ENCODE data around the gene ACSS3.
A peak's percentile ranks its signal among the peaks of the same experiment; 100 is the strongest.
"Not testable (repeated sequence)": the region's sequence is repeated elsewhere in the genome, so short reads cannot be mapped to it uniquely, and the experiment has no call there.

Gene ACSS3

GRCh38 chr12:81167694-81168093 is 89.8 kb downstream of the ACSS3 start:
- peak; percentile 2 for DNase-seq (ENCODE audit: low read depth)

- no peak for DNase-seq (ENCODE audit: low read depth)
Measured at GRCh38 chr12:81168445-81168844, 90.6 kb downstream of the ACSS3 start.

GRCh38 chr12:81170072-81170471 is 92.2 kb downstream of the ACSS3 start:
- DNase-seq (ENCODE audit: low read depth): no peak

- DNase-seq (ENCODE audit: low read depth): no peak
Measured at GRCh38 chr12:81172851-81173250, 95.0 kb downstream of the ACSS3 start.

GRCh38 chr12:81174664-81175063 is 96.8 kb downstream of the ACSS3 start:
- DNase-seq (ENCODE audit: low read depth): no peak

GRCh38 chr12:81176796-81177195 is 98.9 kb downstream of the ACSS3 start:
- DNase-seq (ENCODE audit: low read depth): no peak

- no peak for DNase-seq (ENCODE audit: low read depth)
Measured at GRCh38 chr12:81181691-81182090, 103.8 kb downstream of the ACSS3 start.

GRCh38 chr12:81187686-81188085 is 109.8 kb downstream of the ACSS3 start:
- DNase-seq (ENCODE audit: low read depth): no peak

- no peak for DNase-seq (ENCODE audit: low read depth)
Measured at GRCh38 chr12:81196595-81196994, 118.7 kb downstream of the ACSS3 start.

GRCh38 chr12:81200561-81200960 is 122.7 kb downstream of the ACSS3 start:
- DNase-seq (ENCODE audit: low read depth): not testable (repeated sequence)

GRCh38 chr12:81203671-81204204 is 125.9 kb downstream of the ACSS3 start:
- no peak for DNase-seq (ENCODE audit: low read depth)

- no peak for DNase-seq (ENCODE audit: low read depth)
Measured at GRCh38 chr12:81205416-81205815, 127.5 kb downstream of the ACSS3 start.

- DNase-seq (ENCODE audit: low read depth): no peak
Measured at GRCh38 chr12:81206429-81206828, 128.6 kb downstream of the ACSS3 start.

- DNase-seq (ENCODE audit: low read depth): no peak
Measured at GRCh38 chr12:81207173-81207572, 129.3 kb downstream of the ACSS3 start.

GRCh38 chr12:81207664-81208063 is 129.8 kb downstream of the ACSS3 start:
- no peak for DNase-seq (ENCODE audit: low read depth)

GRCh38 chr12:81208187-81208911 is 130.5 kb downstream of the ACSS3 start:
- DNase-seq (ENCODE audit: low read depth): no peak

GRCh38 chr12:81209012-81209411 is 131.1 kb downstream of the ACSS3 start:
- DNase-seq (ENCODE audit: low read depth): no peak

- peak; percentile 32 for DNase-seq (ENCODE audit: low read depth)
Measured at GRCh38 chr12:81209772-81210225, 131.9 kb downstream of the ACSS3 start.

- no peak for DNase-seq (ENCODE audit: low read depth)
Measured at GRCh38 chr12:81211306-81211705, 133.4 kb downstream of the ACSS3 start.

GRCh38 chr12:81212996-81213696 is 135.3 kb downstream of the ACSS3 start:
- no peak for DNase-seq (ENCODE audit: low read depth)

- no peak for DNase-seq (ENCODE audit: low read depth)
Measured at GRCh38 chr12:81216739-81217138, 138.9 kb downstream of the ACSS3 start.

- no peak for DNase-seq (ENCODE audit: low read depth)
Measured at GRCh38 chr12:81221681-81222080, 143.8 kb downstream of the ACSS3 start.

Measured in GM04504 (cell line).